ENCODE measurements around the gene NOC2L. TPM values are rescaled to one million over a fixed set of nuclear protein-coding genes. Genes with fewer than 3 reads are reported as not detected.

NOC2L gene
- total RNA-seq, 3 donors from 2014 or later (not counting 1 experiment from before 2014, with no cell fraction given): 61.4 to 66.0 (median 61.8) TPM

- Mint-ChIP-seq H3K27ac (no peak overlapping the region), H3K4me1 (no peaks in the 10 kb centered on the region), H3K36me3 (no peaks in the 10 kb centered on the region), H3K9me3 (no peaks in the 10 kb centered on the region), H3K27me3 (ENCODE audit: low read depth in 2 of 2) (peaks cover 0 to 10% of the 10 kb centered on the region in 2 donors), H3K4me3 (no peak overlapping the region)
- H3K9me3 ChIP-seq (ENCODE audit: control insufficient read depth, insufficient read depth, low read length): no peaks in the 10 kb centered on the region
- WGBS (ENCODE audit: insufficient coverage): 86% methylated on average over 15 of the region's 15 CpGs
- DNase-seq (no peak), ATAC-seq (no peak)
- H3K27me3 ChIP-seq (ENCODE audit: control insufficient read depth, insufficient read depth, low read length): peaks cover 13% of the 10 kb centered on the region
- no peaks in the 10 kb centered on the region for H3K36me3 ChIP-seq (ENCODE audit: control insufficient read depth, insufficient read depth, low read length)
- intact Hi-C loops (cut with micrococcal nuclease): no loop called here
- no peak for TF ChIP-seq CTCF (IDR thresholded peaks at IDR 0.05)
- peaks cover 20% of the 10 kb centered on the region for H3K4me1 ChIP-seq (ENCODE audit: control insufficient read depth, insufficient read depth, low read length)
- H3K27ac ChIP-seq (ENCODE audit: low read length): no peak overlapping the region
- no peak overlapping the region for H3K4me3 ChIP-seq (ENCODE audit: low read length)
These were observed 10.3 kb upstream of the NOC2L start for GRCh38 chr1:969260-969855.

- H3K27ac ChIP-seq (ENCODE audit: low read length): no peak overlapping the region
- H3K4me3 ChIP-seq (ENCODE audit: low read length): no peak overlapping the region
- Mint-ChIP-seq H3K4me3 (peak overlapping the region; percentile 25), H3K4me1 (no peaks in the 10 kb centered on the region), H3K27me3 (ENCODE audit: low read depth in 2 of 2) (peaks cover 0 to 10% of the 10 kb centered on the region in 2 donors), H3K9me3 (no peaks in the 10 kb centered on the region), H3K36me3 (no peaks in the 10 kb centered on the region), H3K27ac (no peak overlapping the region)
- DNase-seq: no peak
- intact Hi-C loops (cut with micrococcal nuclease): no loop called here
- no peak for TF ChIP-seq CTCF (IDR thresholded peaks at IDR 0.05)
- H3K27me3 ChIP-seq (ENCODE audit: control insufficient read depth, insufficient read depth, low read length): peaks cover 13% of the 10 kb centered on the region
- ATAC-seq: no peak
- H3K36me3 ChIP-seq (ENCODE audit: control insufficient read depth, insufficient read depth, low read length): no peaks in the 10 kb centered on the region
- H3K9me3 ChIP-seq (ENCODE audit: control insufficient read depth, insufficient read depth, low read length): no peaks in the 10 kb centered on the region
- 76% methylated on average over 23 of the region's 23 CpGs for whole genome bisulfite sequencing (ENCODE audit: insufficient coverage)
- H3K4me1 ChIP-seq (ENCODE audit: control insufficient read depth, insufficient read depth, low read length): peaks cover 20% of the 10 kb centered on the region
These were observed 8.6 kb upstream of the NOC2L start for GRCh38 chr1:967466-968343.

GRCh38 chr1:966704-967300 lies 7.7 kb upstream of the NOC2L start:
- H3K27ac ChIP-seq (ENCODE audit: low read length): peak overlapping the region; percentile 55
- no peak for TF ChIP-seq CTCF (IDR thresholded peaks at IDR 0.05)
- H3K36me3 Mint-ChIP-seq: no peaks in the 10 kb centered on the region
- DNase-seq (peak; percentile 63 to 82), ATAC-seq (peak; percentile 74 to 92 (median 83))
- H3K27me3 ChIP-seq (ENCODE audit: control insufficient read depth, insufficient read depth, low read length): peaks cover 9% of the 10 kb centered on the region
- no peaks in the 10 kb centered on the region for H3K36me3 ChIP-seq (ENCODE audit: control insufficient read depth, insufficient read depth, low read length)
- peaks cover 0 to 10% of the 10 kb centered on the region in 2 donors for H3K27me3 Mint-ChIP-seq (ENCODE audit: low read depth in 2 of 2)
- no peaks in the 10 kb centered on the region for H3K4me1 Mint-ChIP-seq
- no peaks in the 10 kb centered on the region for H3K9me3 ChIP-seq (ENCODE audit: control insufficient read depth, insufficient read depth, low read length)
- H3K27ac Mint-ChIP-seq: peak overlapping the region in 1 of 2 donors; percentile 76
- peak overlapping the region; percentile 84 for H3K4me3 Mint-ChIP-seq
- no peaks in the 10 kb centered on the region for H3K9me3 Mint-ChIP-seq
- intact Hi-C loops (cut with micrococcal nuclease): no loop called here
- under 1% methylated on average over 60 of the region's 60 CpGs for WGBS (ENCODE audit: insufficient coverage)
- peaks cover 23% of the 10 kb centered on the region for H3K4me1 ChIP-seq (ENCODE audit: control insufficient read depth, insufficient read depth, low read length)
- H3K4me3 ChIP-seq (ENCODE audit: low read length): peak overlapping the region; percentile 65
